Measurements from ENCODE around the gene SNTN. TPM values are rescaled to one million over a fixed set of nuclear protein-coding genes. Genes with fewer than 3 reads are reported as not detected.

The SNTN gene
- total RNA-seq, 1 experiment from 2014 or later, result not detected

DNA sequence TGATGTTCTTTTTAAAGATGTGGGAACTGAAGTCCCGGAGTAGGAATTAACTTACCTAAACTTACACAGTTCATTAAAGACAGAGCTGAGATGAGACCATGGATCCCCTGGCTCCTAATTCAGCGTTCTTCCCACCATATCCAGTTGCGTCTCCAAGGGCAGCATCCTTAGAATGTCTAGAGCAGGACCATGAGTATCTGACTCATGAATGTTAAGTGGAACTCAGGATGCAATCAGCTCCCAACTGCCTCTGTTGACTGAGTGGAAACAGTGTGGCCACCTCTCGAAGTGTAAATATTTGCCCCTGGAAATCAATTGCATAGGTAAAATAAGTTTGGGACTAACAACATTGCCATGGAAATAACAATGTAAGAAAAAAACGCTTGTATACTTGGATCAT is 2.5 kb downstream of the SNTN start:
- no peaks in the 10 kb centered on the region for H3K27me3 ChIP-seq (replicated peaks; ENCODE audit: control insufficient read depth, insufficient read depth, low read length)
- Mint-ChIP-seq H3K27ac (ENCODE audit: unreplicated experiment) (no peak overlapping the region), H3K27me3 (ENCODE audit: insufficient read depth, unreplicated experiment) (peaks cover 2% of the 10 kb centered on the region), H3K4me3 (ENCODE audit: unreplicated experiment) (no peak overlapping the region), H3K36me3 (ENCODE audit: insufficient read depth, unreplicated experiment) (no peaks in the 10 kb centered on the region), H3K4me1 (ENCODE audit: low read depth, unreplicated experiment) (no peaks in the 10 kb centered on the region), H3K9me3 (ENCODE audit: unreplicated experiment) (no peaks in the 10 kb centered on the region)
- no peaks in the 10 kb centered on the region for H3K4me1 ChIP-seq
- H3K9me3 ChIP-seq, result no peaks in the 10 kb centered on the region
- TF ChIP-seq, protein P1, sequence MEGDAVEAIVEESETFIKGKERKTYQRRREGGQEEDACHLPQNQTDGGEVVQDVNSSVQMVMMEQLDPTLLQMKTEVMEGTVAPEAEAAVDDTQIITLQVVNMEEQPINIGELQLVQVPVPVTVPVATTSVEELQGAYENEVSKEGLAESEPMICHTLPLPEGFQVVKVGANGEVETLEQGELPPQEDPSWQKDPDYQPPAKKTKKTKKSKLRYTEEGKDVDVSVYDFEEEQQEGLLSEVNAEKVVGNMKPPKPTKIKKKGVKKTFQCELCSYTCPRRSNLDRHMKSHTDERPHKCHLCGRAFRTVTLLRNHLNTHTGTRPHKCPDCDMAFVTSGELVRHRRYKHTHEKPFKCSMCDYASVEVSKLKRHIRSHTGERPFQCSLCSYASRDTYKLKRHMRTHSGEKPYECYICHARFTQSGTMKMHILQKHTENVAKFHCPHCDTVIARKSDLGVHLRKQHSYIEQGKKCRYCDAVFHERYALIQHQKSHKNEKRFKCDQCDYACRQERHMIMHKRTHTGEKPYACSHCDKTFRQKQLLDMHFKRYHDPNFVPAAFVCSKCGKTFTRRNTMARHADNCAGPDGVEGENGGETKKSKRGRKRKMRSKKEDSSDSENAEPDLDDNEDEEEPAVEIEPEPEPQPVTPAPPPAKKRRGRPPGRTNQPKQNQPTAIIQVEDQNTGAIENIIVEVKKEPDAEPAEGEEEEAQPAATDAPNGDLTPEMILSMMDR (IDR thresholded peaks at IDR 0.05; ENCODE audit: insufficient read depth in 1 of 2, low read depth in 1 of 2, low read length in 1 of 2, severe bottlenecking in 1 of 2, unreplicated experiment in 1 of 2), result no peak
- DNase-seq, result no peak
- ChIA-PET CTCF (no interaction called here), POLR2A (no interaction called here)
- no peak overlapping the region for H3K4me3 ChIP-seq (ENCODE audit: low read depth, low read length)
- H3K36me3 ChIP-seq (ENCODE audit: control insufficient read depth, insufficient read depth, low read length), result no peaks in the 10 kb centered on the region
- no TSS peak for BruUV-seq (replicated peaks)
- intact Hi-C loops (cut with micrococcal nuclease; ENCODE audit: unreplicated experiment), result no loop called here

DNA sequence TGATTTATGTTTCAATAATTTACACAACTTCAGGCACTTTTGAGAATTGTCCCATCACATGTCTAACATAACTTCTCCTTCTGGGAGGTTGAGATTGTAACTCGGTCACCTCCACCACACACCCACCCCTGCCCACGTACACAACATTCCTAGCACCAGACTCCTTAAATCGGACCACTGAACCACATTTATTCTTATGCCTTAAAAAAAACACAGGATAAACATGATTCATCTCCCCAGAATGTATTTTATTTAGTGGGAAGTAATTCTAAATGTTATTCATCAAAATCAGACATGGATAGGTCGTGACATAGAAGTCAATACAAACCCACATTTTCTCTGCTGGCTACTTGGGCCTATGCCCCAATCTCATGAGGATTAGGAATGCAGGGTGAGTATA is 3.0 kb downstream of the SNTN start:
- Mint-ChIP-seq H3K9me3 (ENCODE audit: unreplicated experiment) (no peaks in the 10 kb centered on the region), H3K27me3 (ENCODE audit: insufficient read depth, unreplicated experiment) (peaks cover 5% of the 10 kb centered on the region), H3K27ac (ENCODE audit: unreplicated experiment) (no peak overlapping the region), H3K4me1 (ENCODE audit: low read depth, unreplicated experiment) (no peaks in the 10 kb centered on the region), H3K4me3 (ENCODE audit: unreplicated experiment) (no peak overlapping the region), H3K36me3 (ENCODE audit: insufficient read depth, unreplicated experiment) (no peaks in the 10 kb centered on the region)
- TF ChIP-seq, protein P1 (IDR thresholded peaks at IDR 0.05; ENCODE audit: insufficient read depth in 1 of 2, low read depth in 1 of 2, low read length in 1 of 2, severe bottlenecking in 1 of 2, unreplicated experiment in 1 of 2), result no peak
- no TSS peak for BruUV-seq (replicated peaks)
- Histone ChIP-seq H3K36me3 (ENCODE audit: control insufficient read depth, insufficient read depth, low read length) (no peaks in the 10 kb centered on the region), H3K4me1 (no peaks in the 10 kb centered on the region), H3K9me3 (no peaks in the 10 kb centered on the region), H3K4me3 (ENCODE audit: low read depth, low read length) (no peak overlapping the region), H3K27me3 (replicated peaks; ENCODE audit: control insufficient read depth, insufficient read depth, low read length) (no peaks in the 10 kb centered on the region)
- intact Hi-C loops (cut with micrococcal nuclease; ENCODE audit: unreplicated experiment), result no loop called here
- ChIA-PET POLR2A (no interaction called here), CTCF (no interaction called here)
- no peak for DNase-seq

DNA sequence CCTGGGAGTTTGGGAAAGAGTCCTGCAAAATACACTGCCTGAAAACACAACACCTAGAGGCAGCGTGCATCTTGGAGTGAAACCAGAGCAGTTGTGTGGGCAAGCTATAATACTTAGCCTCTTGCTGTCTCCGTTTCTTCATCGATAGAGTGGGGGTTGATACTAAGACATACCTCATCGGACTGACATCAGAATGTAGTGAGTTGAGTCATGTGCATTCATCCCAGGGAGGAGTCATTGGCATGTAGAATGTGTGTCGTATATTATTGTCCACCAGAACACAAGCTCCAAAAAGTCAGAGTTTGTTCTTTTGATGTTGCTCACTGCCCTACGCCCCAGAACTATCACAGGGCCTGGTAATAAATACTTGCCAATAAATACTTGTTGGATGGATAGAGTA is 4.3 kb downstream of the SNTN start:
- no peaks in the 10 kb centered on the region for H3K9me3 ChIP-seq
- no peaks in the 10 kb centered on the region for H3K27me3 ChIP-seq (replicated peaks; ENCODE audit: control insufficient read depth, insufficient read depth, low read length)
- CTCF ChIA-PET, result no interaction called here
- H3K4me1 Mint-ChIP-seq (ENCODE audit: low read depth, unreplicated experiment), result no peaks in the 10 kb centered on the region
- H3K4me1 ChIP-seq, result no peaks in the 10 kb centered on the region
- no TSS peak for BruUV-seq (replicated peaks)
- no peak overlapping the region for H3K4me3 Mint-ChIP-seq (ENCODE audit: unreplicated experiment)
- H3K27me3 Mint-ChIP-seq (ENCODE audit: insufficient read depth, unreplicated experiment), result peaks cover 5% of the 10 kb centered on the region
- no peaks in the 10 kb centered on the region for H3K36me3 ChIP-seq (ENCODE audit: control insufficient read depth, insufficient read depth, low read length)
- TF ChIP-seq, protein P1 (IDR thresholded peaks at IDR 0.05; ENCODE audit: insufficient read depth in 1 of 2, low read depth in 1 of 2, low read length in 1 of 2, severe bottlenecking in 1 of 2, unreplicated experiment in 1 of 2), result no peak
- H3K36me3 Mint-ChIP-seq (ENCODE audit: insufficient read depth, unreplicated experiment), result no peaks in the 10 kb centered on the region
- H3K9me3 Mint-ChIP-seq (ENCODE audit: unreplicated experiment), result no peaks in the 10 kb centered on the region
- no peak overlapping the region for H3K27ac Mint-ChIP-seq (ENCODE audit: unreplicated experiment)
- no peak for DNase-seq
- POLR2A ChIA-PET, result no interaction called here
- H3K4me3 ChIP-seq (ENCODE audit: low read depth, low read length), result no peak overlapping the region
- intact Hi-C loops (cut with micrococcal nuclease; ENCODE audit: unreplicated experiment), result no loop called here
